Measurements from ENCODE around the gene ASNSD1. TPM values are rescaled to one million over a fixed set of nuclear protein-coding genes. Genes with fewer than 3 reads are reported as not detected.
A peak's percentile ranks its signal among the peaks of the same experiment; 100 is the strongest.

ASNSD1 gene
- total and polyA plus RNA-seq, 2 of the 13 experiments (the other 11 are each of a cell fraction or from before 2014, with no cell fraction given) = 35.1 to 96.6 TPM

DNA sequence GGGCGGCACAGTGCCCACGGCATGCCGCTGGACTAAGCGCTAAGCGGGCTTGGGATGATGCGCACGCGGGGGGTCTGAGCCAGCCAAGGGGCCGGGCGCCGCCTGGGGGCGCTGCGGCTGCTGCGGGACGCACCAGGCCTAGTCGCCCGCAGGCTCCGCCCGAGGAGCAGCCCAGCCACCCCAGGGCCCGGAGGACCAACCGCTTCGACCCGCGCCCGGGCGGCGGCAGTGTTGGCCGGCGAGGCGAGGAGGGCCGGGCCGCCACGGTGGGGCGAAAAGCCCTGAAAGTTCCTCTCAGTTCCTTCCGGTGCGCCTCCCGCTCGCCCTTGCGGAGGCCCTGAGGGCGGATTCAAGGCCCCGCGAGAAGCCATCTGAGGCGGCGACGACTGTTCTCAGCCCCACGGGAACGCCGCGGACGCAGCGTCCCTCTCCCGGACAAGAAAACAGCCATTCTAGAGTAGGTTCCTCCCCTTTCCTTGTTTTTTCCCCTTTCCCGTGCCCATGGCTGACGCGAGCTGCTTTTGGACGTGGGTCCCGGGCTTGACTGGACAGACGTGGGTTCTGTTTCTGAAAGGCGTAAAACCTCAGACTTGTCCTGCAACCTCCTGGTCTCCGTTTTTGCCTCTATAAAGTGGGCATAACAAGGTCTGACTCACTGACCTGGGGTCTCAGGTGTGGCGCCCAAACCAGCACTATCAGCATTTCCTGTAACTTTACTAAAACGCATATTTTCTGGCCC lies 13.3 kb downstream of the ASNSD1 start, which contains the start of gene ANKAR (continued):
- TF ChIP-seq RFX5 (IDR thresholded peaks at IDR 0.05; ENCODE audit: low read depth, low read length) (peak; percentile 14; the same call in 1 of the 2 replicates), TCF7 (IDR thresholded peaks at IDR 0.05; ENCODE audit: low read depth) (no peak; the same call in 1 of the 2 replicates), ZNF121 (CRISPR knock-in tag; IDR thresholded peaks at IDR 0.05) (peak; percentile 81), TP53 (CRISPR knock-in tag; conservative IDR thresholded peaks at IDR 0.05) (peak; percentile 24; the same call in 1 of the 2 replicates), SETDB1 (CRISPR knock-in tag; IDR thresholded peaks at IDR 0.05; ENCODE audit: borderline replicate concordance) (no peak), CBX2 (IDR thresholded peaks at IDR 0.05; ENCODE audit: low read depth, low read length) (no peak), CBX2 (CRISPR knock-in tag; IDR thresholded peaks at IDR 0.05; ENCODE audit: low read depth) (peak; percentile 61; the same call in 1 of the 2 replicates), ZNF207 (IDR thresholded peaks at IDR 0.05; ENCODE audit: borderline replicate concordance) (no peak), HNRNPH1 (optimal IDR thresholded peaks at IDR 0.05; ENCODE audit: low read depth, low read length) (no peak), CHD2 (IDR thresholded peaks at IDR 0.05; ENCODE audit: low read depth, low read length) (peak; percentile 80), TBL1XR1 (IDR thresholded peaks at IDR 0.05; ENCODE audit: borderline replicate concordance, low read length, partially characterized antibody) (no peak), KAT7 (CRISPR knock-in tag; IDR thresholded peaks at IDR 0.05; ENCODE audit: borderline replicate concordance) (peak; percentile 100; the same call in 1 of the 2 replicates), ZFP62 (CRISPR knock-in tag; IDR thresholded peaks at IDR 0.05) (no peak), ZNF296 (CRISPR knock-in tag; conservative IDR thresholded peaks at IDR 0.05) (no peak), ARNT (IDR thresholded peaks at IDR 0.05) (no peak), HNF4G (IDR thresholded peaks at IDR 0.05; ENCODE audit: borderline replicate concordance, low read depth, low read length) (no peak), HNF4G (CRISPR knock-in tag; IDR thresholded peaks at IDR 0.05; ENCODE audit: borderline replicate concordance, low read depth) (peak; percentile 57; the same call in 1 of the 2 replicates), NCOA2 (CRISPR knock-in tag; IDR thresholded peaks at IDR 0.05) (peak; percentile 25; the same call in 1 of the 2 replicates), SMAD9 (CRISPR knock-in tag; IDR thresholded peaks at IDR 0.05) (0 out of 2 replicates have a peak, but pooled peaks have one; percentile 70), CBX1 (IDR thresholded peaks at IDR 0.05; ENCODE audit: low read depth) (peak; percentile 89), HNRNPUL1 (IDR thresholded peaks at IDR 0.05; ENCODE audit: low read depth, low read length) (no peak), BORCS8-MEF2B (CRISPR knock-in tag; IDR thresholded peaks at IDR 0.05) (peak; percentile 99; the same call in 1 of the 2 replicates)
- TF ChIP-seq, protein P1, sequence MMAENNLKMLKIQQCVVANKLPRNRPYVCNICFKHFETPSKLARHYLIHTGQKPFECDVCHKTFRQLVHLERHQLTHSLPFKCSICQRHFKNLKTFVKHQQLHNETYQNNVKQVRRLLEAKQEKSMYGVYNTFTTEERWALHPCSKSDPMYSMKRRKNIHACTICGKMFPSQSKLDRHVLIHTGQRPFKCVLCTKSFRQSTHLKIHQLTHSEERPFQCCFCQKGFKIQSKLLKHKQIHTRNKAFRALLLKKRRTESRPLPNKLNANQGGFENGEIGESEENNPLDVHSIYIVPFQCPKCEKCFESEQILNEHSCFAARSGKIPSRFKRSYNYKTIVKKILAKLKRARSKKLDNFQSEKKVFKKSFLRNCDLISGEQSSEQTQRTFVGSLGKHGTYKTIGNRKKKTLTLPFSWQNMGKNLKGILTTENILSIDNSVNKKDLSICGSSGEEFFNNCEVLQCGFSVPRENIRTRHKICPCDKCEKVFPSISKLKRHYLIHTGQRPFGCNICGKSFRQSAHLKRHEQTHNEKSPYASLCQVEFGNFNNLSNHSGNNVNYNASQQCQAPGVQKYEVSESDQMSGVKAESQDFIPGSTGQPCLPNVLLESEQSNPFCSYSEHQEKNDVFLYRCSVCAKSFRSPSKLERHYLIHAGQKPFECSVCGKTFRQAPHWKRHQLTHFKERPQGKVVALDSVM (CRISPR knock-in tag; IDR thresholded peaks at IDR 0.05) = peak; percentile 93
- TF ChIP-seq, protein P2, sequence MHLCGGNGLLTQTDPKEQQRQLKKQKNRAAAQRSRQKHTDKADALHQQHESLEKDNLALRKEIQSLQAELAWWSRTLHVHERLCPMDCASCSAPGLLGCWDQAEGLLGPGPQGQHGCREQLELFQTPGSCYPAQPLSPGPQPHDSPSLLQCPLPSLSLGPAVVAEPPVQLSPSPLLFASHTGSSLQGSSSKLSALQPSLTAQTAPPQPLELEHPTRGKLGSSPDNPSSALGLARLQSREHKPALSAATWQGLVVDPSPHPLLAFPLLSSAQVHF (CRISPR knock-in tag; IDR thresholded peaks at IDR 0.05) = peak; percentile 79; the same call in 1 of the 2 replicates
- TF ChIP-seq, protein P3, sequence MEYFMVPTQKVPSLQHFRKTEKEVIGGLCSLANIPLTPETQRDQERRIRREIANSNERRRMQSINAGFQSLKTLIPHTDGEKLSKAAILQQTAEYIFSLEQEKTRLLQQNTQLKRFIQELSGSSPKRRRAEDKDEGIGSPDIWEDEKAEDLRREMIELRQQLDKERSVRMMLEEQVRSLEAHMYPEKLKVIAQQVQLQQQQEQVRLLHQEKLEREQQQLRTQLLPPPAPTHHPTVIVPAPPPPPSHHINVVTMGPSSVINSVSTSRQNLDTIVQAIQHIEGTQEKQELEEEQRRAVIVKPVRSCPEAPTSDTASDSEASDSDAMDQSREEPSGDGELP (IDR thresholded peaks at IDR 0.05; ENCODE audit: borderline replicate concordance, low read depth) = no peak
- TF ChIP-seq, protein P4, sequence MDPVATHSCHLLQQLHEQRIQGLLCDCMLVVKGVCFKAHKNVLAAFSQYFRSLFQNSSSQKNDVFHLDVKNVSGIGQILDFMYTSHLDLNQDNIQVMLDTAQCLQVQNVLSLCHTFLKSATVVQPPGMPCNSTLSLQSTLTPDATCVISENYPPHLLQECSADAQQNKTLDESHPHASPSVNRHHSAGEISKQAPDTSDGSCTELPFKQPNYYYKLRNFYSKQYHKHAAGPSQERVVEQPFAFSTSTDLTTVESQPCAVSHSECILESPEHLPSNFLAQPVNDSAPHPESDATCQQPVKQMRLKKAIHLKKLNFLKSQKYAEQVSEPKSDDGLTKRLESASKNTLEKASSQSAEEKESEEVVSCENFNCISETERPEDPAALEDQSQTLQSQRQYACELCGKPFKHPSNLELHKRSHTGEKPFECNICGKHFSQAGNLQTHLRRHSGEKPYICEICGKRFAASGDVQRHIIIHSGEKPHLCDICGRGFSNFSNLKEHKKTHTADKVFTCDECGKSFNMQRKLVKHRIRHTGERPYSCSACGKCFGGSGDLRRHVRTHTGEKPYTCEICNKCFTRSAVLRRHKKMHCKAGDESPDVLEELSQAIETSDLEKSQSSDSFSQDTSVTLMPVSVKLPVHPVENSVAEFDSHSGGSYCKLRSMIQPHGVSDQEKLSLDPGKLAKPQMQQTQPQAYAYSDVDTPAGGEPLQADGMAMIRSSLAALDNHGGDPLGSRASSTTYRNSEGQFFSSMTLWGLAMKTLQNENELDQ (CRISPR knock-in tag; IDR thresholded peaks at IDR 0.05; ENCODE audit: borderline replicate concordance) = no peak

Data from HepG2 (cell line).